H1 (cell line): ENCODE data around the gene LRRC15. TPM values are rescaled to one million over a fixed set of nuclear protein-coding genes. Genes with fewer than 3 reads are reported as not detected.
A peak's percentile ranks its signal among the peaks of the same experiment; 100 is the strongest.

Source experiments
- CTCF ChIA-PET: fragments of 300-600 bp; sonication (Branson Sonifier 250); formaldehyde crosslinking; loops from one replicate; lab custom pipeline; 2021; ENCODE audit not compliant: partially characterized antibody; lab: Charles Lee
- POLR2A ChIA-PET: fragments of 300-600 bp; sonication (Branson Sonifier 250); formaldehyde crosslinking; loops from one replicate; lab custom pipeline; 2021; ENCODE audit warnings: inconsistent platforms; ENCODE audit not compliant: partially characterized antibody; lab: Charles Lee
- DNase-seq, 2 experiments: peaks; one replicate each; pipeline versions ENCODE4 v3.0.0 to v3.0.0-alpha.2; 2010 to 2022; ENCODE audit warnings: low spot score in 2 of 2, low read depth in 1 of 2, mixed read lengths in 1 of 2
- FAIRE-seq: peaks from 2 replicates; lab custom pipeline; 2011; peaks lifted over from hg19 to GRCh38; lab: Jason Lieb, UNC
- H2AFZ ChIP-seq: 2 replicates; pipeline ENCODE4 v1.8.1; 2012; ENCODE audit warnings: low read length, inconsistent platforms
- H2AK5ac ChIP-seq: 2 replicates; pipeline ENCODE4 v1.6.1; 2013; ENCODE audit warnings: low read depth, low read length
- H2BK120ac ChIP-seq: replicated peaks from 2 replicates; pipeline ENCODE3; 2013; ENCODE audit warnings: low read depth, low read length, inconsistent platforms
- H2BK12ac ChIP-seq: 2 replicates; pipeline ENCODE4 v1.6.1; 2013; ENCODE audit warnings: low read depth, low read length
- H2BK15ac ChIP-seq: 2 replicates; pipeline ENCODE4 v1.6.1; 2013; ENCODE audit warnings: low read length
- H2BK20ac ChIP-seq: 2 replicates; pipeline ENCODE4 v1.6.1; 2013; ENCODE audit warnings: low read length
- H2BK5ac ChIP-seq: 2 replicates; pipeline ENCODE4 v1.6.1; 2013; ENCODE audit warnings: low read depth, low read length
- H3K14ac ChIP-seq: 2 replicates; pipeline ENCODE4 v1.6.1; 2013; ENCODE audit warnings: inconsistent platforms; ENCODE audit not compliant: insufficient read length
- H3K18ac ChIP-seq: 2 replicates; pipeline ENCODE4 v1.6.1; 2013; ENCODE audit warnings: low read length; ENCODE audit errors: extremely low read depth
- H3K23ac ChIP-seq: 2 replicates; pipeline ENCODE4 v1.6.1; 2013; ENCODE audit warnings: inconsistent platforms; ENCODE audit not compliant: insufficient read length
- H3K23me2 ChIP-seq: 2 replicates; pipeline ENCODE4 v1.6.1; 2013; ENCODE audit warnings: low read depth, low read length
- H3K27ac ChIP-seq: 2 replicates; pipeline ENCODE4 v1.6.1; 2011; ENCODE audit warnings: low read depth, low read length, inconsistent platforms
- H3K27me3 ChIP-seq, 4 experiments: replicated peaks in 1 of 4; 1 replicate in 1 of 4; 2 replicates in 3 of 4; pipeline versions ENCODE4 v1.6.1 to v1.8.1; 2011 to 2013; ENCODE audit warnings: low read length in 3 of 4, mild to moderate bottlenecking in 3 of 4, inconsistent platforms in 2 of 4, mixed read lengths in 2 of 4, moderate library complexity in 1 of 4; ENCODE audit not compliant: control insufficient read depth in 3 of 4, insufficient read depth in 3 of 4; ENCODE audit errors: extremely low read depth in 1 of 4
- H3K36me3 ChIP-seq, 4 experiments: 2 replicates each; pipeline versions ENCODE4 v1.6.1 to v1.8.1; 2011 to 2013; ENCODE audit warnings: mild to moderate bottlenecking in 4 of 4, low read length in 3 of 4, moderate library complexity in 2 of 4, control low read depth in 1 of 4, inconsistent platforms in 1 of 4; ENCODE audit not compliant: insufficient read depth in 4 of 4, control insufficient read depth in 2 of 4
- H3K4ac ChIP-seq: replicated peaks from 2 replicates; pipeline ENCODE3; 2013; ENCODE audit warnings: low read length, low read depth, mixed read lengths, inconsistent platforms; ENCODE audit not compliant: insufficient read length
- H3K4me1 ChIP-seq, 4 experiments: replicated peaks in 1 of 4; 1 replicate in 1 of 4; 2 replicates in 3 of 4; pipeline versions ENCODE4 v1.6.1 to v1.8.1; 2011 to 2013; ENCODE audit warnings: low read length in 3 of 4, inconsistent platforms in 2 of 4, mixed read lengths in 1 of 4; ENCODE audit not compliant: insufficient read depth in 4 of 4, control insufficient read depth in 3 of 4
- H3K4me2 ChIP-seq, 2 experiments: 2 replicates each; pipeline versions ENCODE4 v1.6.1 to v1.8.1; 2011 to 2013; ENCODE audit warnings: low read depth in 2 of 2, low read length in 2 of 2, control low read depth in 1 of 2, inconsistent platforms in 1 of 2, mild to moderate bottlenecking in 1 of 2; ENCODE audit not compliant: insufficient read depth in 1 of 2
- H3K4me3 ChIP-seq, 4 experiments: fragments of 200-600, 300-600 bp in 1 of 4; sonication (generic), shearing (Covaris generic), sonication (Bioruptor Twin) in 1 of 4; 2 replicates each; pipeline versions ENCODE4 v1.5.1 to v1.8.1; 2011 to 2016; ENCODE audit warnings: low read length in 4 of 4, low read depth in 3 of 4, control low read depth in 2 of 4, inconsistent platforms in 2 of 4, mild to moderate bottlenecking in 2 of 4, mixed read lengths in 1 of 4, moderate library complexity in 1 of 4; ENCODE audit not compliant: insufficient read depth in 2 of 4; ENCODE audit errors: extremely low read depth in 1 of 4
- H3K56ac ChIP-seq: replicated peaks from 2 replicates; pipeline ENCODE3; 2013; ENCODE audit warnings: low read depth, mild to moderate bottlenecking, mixed read lengths, low read length, inconsistent platforms; ENCODE audit not compliant: insufficient read length
- H3K79me1 ChIP-seq: 2 replicates; pipeline ENCODE4 v1.6.1; 2013; ENCODE audit warnings: low read depth, low read length, control low read depth
- H3K79me2 ChIP-seq, 2 experiments: 2 replicates each; pipeline versions ENCODE4 v1.6.1 to v1.8.1; 2012 to 2013; ENCODE audit warnings: low read length in 2 of 2, mild to moderate bottlenecking in 2 of 2, inconsistent platforms in 1 of 2; ENCODE audit not compliant: insufficient read depth in 2 of 2, control insufficient read depth in 1 of 2
- H3K9ac ChIP-seq, 4 experiments: replicated peaks in 1 of 4; 1 replicate in 1 of 4; 2 replicates in 3 of 4; pipeline versions ENCODE4 v1.6.1 to v1.8.1; 2011 to 2013; ENCODE audit warnings: low read depth in 3 of 4, low read length in 3 of 4, control low read depth in 2 of 4, mild to moderate bottlenecking in 2 of 4, moderate library complexity in 2 of 4, inconsistent platforms in 1 of 4; ENCODE audit errors: extremely low read depth in 1 of 4
- H3K9me3 ChIP-seq, 2 experiments: 2 replicates each; pipeline versions ENCODE4 v1.6.1 to v1.8.1; 2012 to 2013; ENCODE audit warnings: mild to moderate bottlenecking in 2 of 2, moderate library complexity in 2 of 2, control low read depth in 1 of 2, inconsistent platforms in 1 of 2, low read depth in 1 of 2, low read length in 1 of 2, mixed read lengths in 1 of 2; ENCODE audit not compliant: insufficient read depth in 2 of 2
- H4K20me1 ChIP-seq, 2 experiments: replicated peaks in 1 of 2; 2 replicates each; pipeline versions ENCODE3 to v1.8.1; 2011 to 2013; ENCODE audit warnings: inconsistent platforms in 2 of 2, low read length in 2 of 2, mild to moderate bottlenecking in 1 of 2; ENCODE audit not compliant: insufficient read depth in 2 of 2, control insufficient read depth in 1 of 2
- H4K5ac ChIP-seq: 2 replicates; pipeline ENCODE4 v1.6.1; 2013; ENCODE audit warnings: low read length, low read depth, mixed read lengths, inconsistent platforms; ENCODE audit not compliant: insufficient read length
- H4K8ac ChIP-seq: 2 replicates; pipeline ENCODE4 v1.8.0; 2013; ENCODE audit warnings: mild to moderate bottlenecking, moderate library complexity, low read length, inconsistent platforms; ENCODE audit not compliant: insufficient read depth; ENCODE audit errors: extremely low read depth
- H4K91ac ChIP-seq: replicated peaks from 2 replicates; pipeline ENCODE3; 2013; ENCODE audit warnings: low read length, mixed read lengths, inconsistent platforms; ENCODE audit not compliant: insufficient read length
- ASH2L ChIP-seq: fragments of 200-600, 300-600 bp; sonication (generic); IDR thresholded peaks from one replicate; pipeline ENCODE4 v1.7.1; 2017; ENCODE audit warnings: low read length
- CHD2 ChIP-seq: IDR thresholded peaks from 2 replicates; pipeline ENCODE4 v1.6.1; 2012; ENCODE audit warnings: low read length, improper control_type of control experiment
- CTBP2 ChIP-seq: IDR thresholded peaks from 2 replicates; pipeline ENCODE4 v1.7.0; 2011; ENCODE audit warnings: borderline replicate concordance, mild to moderate bottlenecking, moderate library complexity, mixed read lengths, low read length; ENCODE audit not compliant: insufficient read depth, insufficient read length
- JUN ChIP-seq: IDR thresholded peaks from 2 replicates; pipeline ENCODE4 v1.6.1; 2011; ENCODE audit warnings: low read depth, mild to moderate bottlenecking, improper control_type of control experiment, low read length
- KDM5A ChIP-seq: fragments of 200-600 bp; IDR thresholded peaks from 2 replicates; pipeline ENCODE4 v1.7.1; 2012; ENCODE audit warnings: mild to moderate bottlenecking, low read length, inconsistent platforms, mixed read lengths
- NANOG ChIP-seq: IDR thresholded peaks from 2 replicates; pipeline ENCODE4 v1.6.1; 2011; ENCODE audit warnings: low read length, low read depth, mild to moderate bottlenecking, inconsistent platforms; ENCODE audit not compliant: insufficient read depth, poor library complexity, severe bottlenecking
- POLR2A ChIP-seq, 2 experiments: IDR thresholded peaks; 1 replicate in 1 of 2; 2 replicates in 1 of 2; pipeline ENCODE4 v1.6.1; 2011; ENCODE audit warnings: low read depth in 2 of 2, low read length in 2 of 2, mild to moderate bottlenecking in 2 of 2; ENCODE audit errors: control extremely low read depth in 1 of 2
- POLR2AphosphoS5 ChIP-seq: IDR thresholded peaks from 2 replicates; pipeline ENCODE4 v1.6.1; 2011; ENCODE audit warnings: low read depth, low read length
- RFX5 ChIP-seq: IDR thresholded peaks from 2 replicates; pipeline ENCODE4 v1.6.1; 2011; ENCODE audit warnings: low read depth, low read length, improper control_type of control experiment, borderline replicate concordance
- SP2 ChIP-seq: IDR thresholded peaks from 2 replicates; pipeline ENCODE4 v1.6.1; 2012; ENCODE audit warnings: mild to moderate bottlenecking, low read length, inconsistent platforms
- TBP ChIP-seq: IDR thresholded peaks from 2 replicates; pipeline ENCODE4 v1.6.1; 2011; ENCODE audit warnings: low read depth, low read length, improper control_type of control experiment
- TCF12 ChIP-seq: IDR thresholded peaks from 2 replicates; pipeline ENCODE4 v1.6.1; 2011; ENCODE audit warnings: low read depth, mild to moderate bottlenecking, low read length
- USF2 ChIP-seq: IDR thresholded peaks from 2 replicates; pipeline ENCODE4 v1.6.1; 2011; ENCODE audit warnings: low read length, improper control_type of control experiment
- WGBS, 2 experiments: shearing (Covaris generic) in 1 of 2; methylation state at CpG; one replicate each; pipeline versions ENCODE4 v1.1.6 to v1.1.7; 2013 to 2015; ENCODE audit warnings: low lambda C conversion rate in 2 of 2, mixed read lengths in 2 of 2, inconsistent platforms in 1 of 2, low coverage in 1 of 2, missing lambda C conversion rate in 1 of 2; ENCODE audit not compliant: insufficient replicate concordance in 2 of 2, insufficient coverage in 1 of 2, insufficient read length in 1 of 2; ENCODE audit errors: extremely low coverage in 1 of 2, missing lambda C conversion rate in 1 of 2; 5-methylcytosine and 5-hydroxymethylcytosine counted together
- polyA plus RNA-seq, 7 experiments: library from polyadenylated mRNA; depleted of rRNA in 3 of 7; stranded (reverse) in 5 of 7; unstranded in 2 of 7; fragments of >200 nt in 5 of 7; fragments of 200-250 nt in 2 of 7; gene quantifications; 1 replicate in 5 of 7; 2 replicates in 1 of 7; 4 replicates in 1 of 7; pipeline versions ENCODE4 v1.2.1 to v1.2.3, GENCODE V29; 2011 to 2013; ENCODE audit warnings: missing spikeins in 2 of 7, mixed read lengths in 2 of 7
- total RNA-seq: library from RNA; stranded (reverse); fragmentation: NEBNext Ultra II Directional; extraction: Animal tissue kit (Norgen Biotek cat#: 25700); gene quantifications from 2 replicates; pipeline ENCODE4 v1.2.1, GENCODE V29; 2021

The LRRC15 gene
- total and polyA plus RNA-seq, 2 of the 8 experiments (the other 6 are each of a cell fraction or from before 2014, with no cell fraction given): 0.15 to 0.37 TPM

GRCh38 chr3:194328942-194329582 lies 40.5 kb downstream of the LRRC15 start:
- peaks cover 0 to 23% of the 10 kb centered on the region in 2 experiments for H4K20me1 ChIP-seq
- FAIRE-seq (no peak), DNase-seq (no peak)
- no peak overlapping the region for H3K9ac ChIP-seq
- H3K23me2 ChIP-seq: peaks cover 30% of the 10 kb centered on the region
- H4K5ac ChIP-seq: no peak overlapping the region
- no peak overlapping the region for H2AFZ ChIP-seq
- WGBS, 2 experiments: 87% methylated on average over 14 of the region's 14 CpGs; no CpG with 5 or more reads in 1 of the 2 experiments
- no peak overlapping the region for H3K23ac ChIP-seq
- H3K4ac ChIP-seq: no peak overlapping the region
- no peak overlapping the region for H3K27ac ChIP-seq
- H3K27me3 ChIP-seq: peaks cover 0 to 21% (median 16%) of the 10 kb centered on the region in 4 experiments; a peak in 5 of 7 replicates
- TF ChIP-seq USF2 (no peak), TBP (no peak), SP2 (no peak), JUN (no peak), NANOG (no peak), CTBP2 (no peak), CHD2 (no peak), RFX5 (no peak), POLR2A (IDR thresholded peaks at IDR 0.05; ENCODE audit: control extremely low read depth in 1 of 2, low read depth in 2 of 2, low read length in 2 of 2) (no peak), TCF12 (no peak), KDM5A (no peak), ASH2L (no peak), POLR2AphosphoS5 (no peak)
- CTCF ChIA-PET: interaction anchor here (0.7 to 2.3 kb wide), 10 partner anchors 10 to 563 kb away, joined by 3 to 29 read pairs (median 4); no protein-coding TSS in a partner anchor
- H2BK15ac ChIP-seq: no peak overlapping the region
- H2BK20ac ChIP-seq: peak overlapping the region; percentile 25; the same call in 1 of the 2 replicates
- POLR2A ChIA-PET: interaction anchor here (0.5 kb wide), 1 partner anchor 193 kb away, joined by 3 read pairs; the partner anchor contains the start of gene HES1
- H4K91ac ChIP-seq: no peak overlapping the region
- H3K36me3 ChIP-seq: no peaks in the 10 kb centered on the region; a peak in 1 of 8 replicates
- H2BK12ac ChIP-seq: no peak overlapping the region; the same call in 1 of the 2 replicates
- no peak overlapping the region for H3K4me3 ChIP-seq
- no peak overlapping the region for H3K14ac ChIP-seq
- H3K79me1 ChIP-seq: peaks cover 14% of the 10 kb centered on the region
- no peaks in the 10 kb centered on the region for H3K79me2 ChIP-seq
- H3K56ac ChIP-seq: no peak overlapping the region
- H2AK5ac ChIP-seq: no peak overlapping the region
- no peak overlapping the region for H4K8ac ChIP-seq
- no peak overlapping the region for H3K18ac ChIP-seq
- no peak overlapping the region for H2BK5ac ChIP-seq
- H2BK120ac ChIP-seq: no peak overlapping the region
- H3K4me1 ChIP-seq: peaks cover 0 to 2% (median 0%) of the 10 kb centered on the region in 4 experiments; a peak in 4 of 7 replicates
- H3K4me2 ChIP-seq: no peak overlapping the region
- peaks cover 0 to 16% of the 10 kb centered on the region in 2 experiments; a peak in 1 of 4 replicates for H3K9me3 ChIP-seq
